Right forelimb (tissue), 1 donor: ENCODE results near the gene AMFR.

ENCODE experiments used
- DNase-seq: peaks from one replicate; pipeline ENCODE4 v3.0.0-alpha.2; 2018

AMFR gene

GRCh38 chr16:56345406-56346050, 79.8 kb downstream of the AMFR start:
- no peak for DNase-seq

- no peak for DNase-seq
Measured at GRCh38 chr16:56344518-56345405, 80.6 kb downstream of the AMFR start.

GRCh38 chr16:56343661-56344517, 81.5 kb downstream of the AMFR start:
- DNase-seq = no peak

- no peak for DNase-seq
Measured at GRCh38 chr16:56341656-56342399, 83.5 kb downstream of the AMFR start.

- no peak for DNase-seq
Measured at GRCh38 chr16:56340864-56341365, 84.4 kb downstream of the AMFR start.

- no peak for DNase-seq
Measured at GRCh38 chr16:56340416-56340815, 84.9 kb downstream of the AMFR start.

GRCh38 chr16:56339431-56340195, 85.7 kb downstream of the AMFR start:
- DNase-seq = no peak

- DNase-seq = no peak
Measured at GRCh38 chr16:56338566-56339318, 86.6 kb downstream of the AMFR start.

GRCh38 chr16:56337858-56338325, 87.5 kb downstream of the AMFR start:
- no peak for DNase-seq

- no peak for DNase-seq
Measured at GRCh38 chr16:56337131-56337857, 88.1 kb downstream of the AMFR start.

- DNase-seq = no peak
Measured at GRCh38 chr16:56336711-56337110, 88.6 kb downstream of the AMFR start.

- DNase-seq = no peak
Measured at GRCh38 chr16:56336071-56336688, 89.2 kb downstream of the AMFR start.

GRCh38 chr16:56334761-56335160, 90.6 kb downstream of the AMFR start:
- no peak for DNase-seq

GRCh38 chr16:56332464-56333079, 92.8 kb downstream of the AMFR start:
- DNase-seq = no peak

GRCh38 chr16:56331915-56332314, 93.4 kb downstream of the AMFR start:
- no peak for DNase-seq

- DNase-seq = no peak
Measured at GRCh38 chr16:56331399-56331798, 93.9 kb downstream of the AMFR start.

- DNase-seq = no peak
Measured at GRCh38 chr16:56330476-56330875, 94.9 kb downstream of the AMFR start.

- no peak for DNase-seq
Measured at GRCh38 chr16:56329887-56330286, 95.5 kb downstream of the AMFR start.
